Tongue (tissue), 2 donors: ENCODE data around the gene PNMA6E. TPM values are rescaled to one million over a fixed set of nuclear protein-coding genes. Genes with fewer than 3 reads are reported as not detected.
A peak's percentile ranks its signal among the peaks of the same experiment; 100 is the strongest.

Source experiments
- DNase-seq: peaks from one replicate; pipeline ENCODE4 v3.0.0-alpha.2; 2015
- total RNA-seq: library from RNA; depleted of rRNA; stranded (reverse); fragments of >200 nt; gene quantifications from one replicate; pipeline ENCODE4 v1.2.3, GENCODE V29; 2014

Gene PNMA6E
- total RNA-seq, 1 donor from 2014 or later = not detected

- no peak for DNase-seq
These were observed 16.8 kb downstream of the PNMA6E start for GRCh38 chrX:153384390-153384789.

GRCh38 chrX:153382563-153383482 lies 18.3 kb downstream of the PNMA6E start:
- DNase-seq = no peak

GRCh38 chrX:153381684-153382532 lies 19.2 kb downstream of the PNMA6E start:
- peak; percentile 90 for DNase-seq

- DNase-seq = no peak
These were observed 20.5 kb downstream of the PNMA6E start for GRCh38 chrX:153380691-153381090.

- no peak for DNase-seq
These were observed 21.1 kb downstream of the PNMA6E start for GRCh38 chrX:153379971-153380581.

- DNase-seq = no peak
These were observed 21.6 kb downstream of the PNMA6E start for GRCh38 chrX:153379508-153379907.

GRCh38 chrX:153378607-153379006 lies 22.5 kb downstream of the PNMA6E start:
- DNase-seq = no peak

GRCh38 chrX:153377727-153378126 lies 23.4 kb downstream of the PNMA6E start:
- DNase-seq = no peak

GRCh38 chrX:153375571-153375970 lies 25.6 kb downstream of the PNMA6E start:
- DNase-seq = no peak

GRCh38 chrX:153374426-153374825 lies 26.7 kb downstream of the PNMA6E start:
- no peak for DNase-seq

- no peak for DNase-seq
These were observed 28.2 kb downstream of the PNMA6E start for GRCh38 chrX:153372949-153373348.

GRCh38 chrX:153371256-153371655 lies 29.9 kb downstream of the PNMA6E start:
- DNase-seq = no peak

- no peak for DNase-seq
These were observed 30.7 kb downstream of the PNMA6E start for GRCh38 chrX:153370293-153371055.

GRCh38 chrX:153366878-153367538 lies 34.1 kb downstream of the PNMA6E start:
- DNase-seq = no peak

GRCh38 chrX:153366119-153366518 lies 35.0 kb downstream of the PNMA6E start:
- DNase-seq = no peak

GRCh38 chrX:153365670-153366069 lies 35.5 kb downstream of the PNMA6E start:
- no peak for DNase-seq

- DNase-seq = no peak
These were observed 39.3 kb downstream of the PNMA6E start for GRCh38 chrX:153361781-153362397.

- DNase-seq = no peak
These were observed 43.3 kb downstream of the PNMA6E start for GRCh38 chrX:153357877-153358276.

GRCh38 chrX:153353416-153353815 lies 47.7 kb downstream of the PNMA6E start:
- no peak for DNase-seq

GRCh38 chrX:153352858-153353257 lies 48.3 kb downstream of the PNMA6E start:
- no peak for DNase-seq

- no peak for DNase-seq
These were observed 49.2 kb downstream of the PNMA6E start for GRCh38 chrX:153351981-153352380.
